ENCODE results near the gene NUDCD3. TPM values are rescaled to one million over a fixed set of nuclear protein-coding genes. Genes with fewer than 3 reads are reported as not detected.

NUDCD3 gene
- total and polyA plus RNA-seq, 2 experiments from 2014 or later, result 35.7 to 42.7 TPM

- no peak for TF ChIP-seq ZNF462 (CRISPR knock-in tag; IDR thresholded peaks at IDR 0.05)
Measured at GRCh38 chr7:44411306-44411705, 79.2 kb downstream of the NUDCD3 start (continued).

DNA sequence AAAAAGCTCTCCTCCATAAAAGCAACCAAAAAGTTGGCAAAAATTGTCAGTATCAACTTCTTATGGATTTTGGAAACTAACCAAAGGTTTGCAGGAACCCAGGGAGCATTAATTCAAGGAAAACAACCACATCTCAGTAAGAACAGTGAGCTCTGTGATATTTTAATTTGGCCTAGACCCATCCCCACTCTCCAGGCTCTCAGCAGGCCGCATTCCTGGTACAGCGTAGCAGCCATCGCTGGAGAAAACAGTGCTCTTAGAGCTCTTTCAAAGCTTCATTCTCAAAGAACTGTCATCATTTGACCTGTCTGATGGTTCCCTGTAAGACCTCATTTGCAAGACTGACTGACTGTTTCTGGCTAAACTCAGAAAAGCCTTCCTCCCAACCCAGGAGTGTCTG is 81.9 kb downstream of the NUDCD3 start:
- peaks cover 37% of the 10 kb centered on the region for H3K36me3 Mint-ChIP-seq (ENCODE audit: low read depth)
- peak overlapping the region; percentile 61; the same call in 1 of the 2 replicates for H3K27ac Mint-ChIP-seq
- DNase-seq (ENCODE audit: low spot score) (peak; percentile 78), ATAC-seq (peak; percentile 99)
- Histone ChIP-seq H3K9me2 (ENCODE audit: insufficient read depth) (no peaks in the 10 kb centered on the region), H3K79me2 (replicated peaks; ENCODE audit: insufficient read depth) (peaks cover 51% of the 10 kb centered on the region), H2AFZ (no peak overlapping the region), H3K4me2 (peak overlapping the region; percentile 35), H3K4me1 (ENCODE audit: insufficient read depth) (peaks cover 18% of the 10 kb centered on the region), H3K4me3 (no peak overlapping the region), H3K27ac (ENCODE audit: low read depth) (peak overlapping the region; percentile 40), H3K36me3 (ENCODE audit: insufficient read depth) (no peaks in the 10 kb centered on the region), H3K27me3 (ENCODE audit: insufficient read depth) (no peaks in the 10 kb centered on the region), H3F3A (replicated peaks; ENCODE audit: low read depth) (no peaks in the 10 kb centered on the region), H4K20me1 (replicated peaks; ENCODE audit: insufficient read depth) (peaks cover 7% of the 10 kb centered on the region; the same call in 1 of the 2 replicates)
- no peaks in the 10 kb centered on the region for H3K27me3 Mint-ChIP-seq (ENCODE audit: insufficient read depth, low read depth, poor library complexity)
- H3K9me3 Mint-ChIP-seq, result peaks cover 18% of the 10 kb centered on the region; the same call in 2 of the 3 replicates
- peak overlapping the region; percentile 52 for H3K4me3 Mint-ChIP-seq
- peaks cover 34% of the 10 kb centered on the region for H3K4me1 Mint-ChIP-seq
- TF ChIP-seq NANOG (IDR thresholded peaks at IDR 0.05; ENCODE audit: borderline replicate concordance) (0 out of 2 replicates have a peak, but pooled peaks have one; percentile 8), REST (IDR thresholded peaks at IDR 0.05; ENCODE audit: unreplicated experiment) (no peak), ZNF331 (CRISPR knock-in tag; IDR thresholded peaks at IDR 0.05; ENCODE audit: low read depth) (no peak), EZH2phosphoT487 (IDR thresholded peaks at IDR 0.05; ENCODE audit: unreplicated experiment) (no peak), POLR2AphosphoS5 (IDR thresholded peaks at IDR 0.05; ENCODE audit: low read depth) (no peak), CREB1 (CRISPR knock-in tag; IDR thresholded peaks at IDR 0.05; ENCODE audit: low read depth) (no peak)
